Activated CD4-positive, alpha-beta T cell treated with anti-CD3 and anti-CD28 coated beads, Interleukin-2, amount 10 ng/mL, durations not matched to agents 24 days and 14 days (primary cell): ENCODE measurements around the gene PCDHGB6. TPM values are rescaled to one million over a fixed set of nuclear protein-coding genes. Genes with fewer than 3 reads are reported as not detected.
"Not testable (repeated sequence)": the region's sequence is repeated elsewhere in the genome, so short reads cannot be mapped to it uniquely, and the experiment has no call there.

Experiments
- DNase-seq: peaks from one replicate; pipeline ENCODE4 v3.0.0; 2022
- H3K27ac Mint-ChIP-seq: one replicate; pipeline ENCODE4 v1.8.0; 2022; ENCODE audit warnings: mild to moderate bottlenecking, mixed read lengths
- H3K27me3 Mint-ChIP-seq: one replicate; pipeline ENCODE4 v1.8.0; 2022; ENCODE audit warnings: mixed read lengths
- H3K36me3 Mint-ChIP-seq: one replicate; pipeline ENCODE4 v1.8.0; 2022; ENCODE audit warnings: low read depth, mild to moderate bottlenecking, mixed read lengths
- H3K4me1 Mint-ChIP-seq: one replicate; pipeline ENCODE4 v1.8.0; 2021; ENCODE audit warnings: mixed read lengths
- H3K4me3 Mint-ChIP-seq: one replicate; pipeline ENCODE4 v1.8.0; 2022; ENCODE audit warnings: mild to moderate bottlenecking, moderate library complexity, mixed read lengths
- H3K9me3 Mint-ChIP-seq: one replicate; pipeline ENCODE4 v1.8.0; 2021; ENCODE audit warnings: mixed read lengths
- intact Hi-C: fragments of 100-400 bp; cut with micrococcal nuclease; formaldehyde crosslinking; loops from one replicate; pipeline ENCODE4 v1.15.1; 2023
- total RNA-seq: library from RNA; stranded (reverse); gene quantifications from 2 replicates; pipeline ENCODE4 v1.2.3, GENCODE V29; 2022

The PCDHGB6 gene
- total RNA-seq, 1 donor from 2014 or later: 0.14 TPM

- H3K27ac Mint-ChIP-seq, H3K36me3 Mint-ChIP-seq, intact Hi-C loops, H3K4me3 Mint-ChIP-seq, H3K4me1 Mint-ChIP-seq, DNase-seq: not testable (repeated sequence)
- Mint-ChIP-seq H3K27me3 (peaks cover 11% of the 10 kb centered on the region), H3K9me3 (peaks cover 22% of the 10 kb centered on the region)
Measured at GRCh38 chr5:141375444-141376155, 32.2 kb upstream of the PCDHGB6 start.

- no peaks in the 10 kb centered on the region for H3K36me3 Mint-ChIP-seq
- peaks cover 8% of the 10 kb centered on the region for H3K27me3 Mint-ChIP-seq
- DNase-seq: peak; percentile 55
- intact Hi-C loops: no loop called here
- H3K4me3 Mint-ChIP-seq: peak within 1 kb of the TSS; percentile 82
- H3K9me3 Mint-ChIP-seq: peaks cover 4% of the 10 kb centered on the region
- no peaks in the 10 kb centered on the region for H3K4me1 Mint-ChIP-seq
- H3K27ac Mint-ChIP-seq: peak within 1 kb of the TSS; percentile 20
Measured at GRCh38 chr5:141382469-141383294, 25.1 kb upstream of the PCDHGB6 start, which contains the start of gene PCDHGA7. TSS of gene PCDHGA7 (plus strand) at chr5:141382742. CDS start at chr5:141382900, 158 bp downstream.

- DNase-seq: no peak
- H3K27ac Mint-ChIP-seq: no peak overlapping the region
- peaks cover 8% of the 10 kb centered on the region for H3K27me3 Mint-ChIP-seq
- intact Hi-C loops: no loop called here
- H3K36me3 Mint-ChIP-seq: no peaks in the 10 kb centered on the region
- peaks cover 6% of the 10 kb centered on the region for H3K9me3 Mint-ChIP-seq
- peak overlapping the region; percentile 82 for H3K4me3 Mint-ChIP-seq
- no peaks in the 10 kb centered on the region for H3K4me1 Mint-ChIP-seq
Measured at GRCh38 chr5:141383345-141383744, 24.5 kb upstream of the PCDHGB6 start.

- no peaks in the 10 kb centered on the region for H3K36me3 Mint-ChIP-seq
- H3K4me3 Mint-ChIP-seq: no peak overlapping the region
- intact Hi-C loops: no loop called here
- H3K9me3 Mint-ChIP-seq: peaks cover 14% of the 10 kb centered on the region
- DNase-seq: no peak
- H3K27me3 Mint-ChIP-seq: peaks cover 13% of the 10 kb centered on the region
- H3K27ac Mint-ChIP-seq: no peak overlapping the region
- H3K4me1 Mint-ChIP-seq: no peaks in the 10 kb centered on the region
Measured at GRCh38 chr5:141384471-141385267, 23.2 kb upstream of the PCDHGB6 start.

GRCh38 chr5:141387557-141388311 is 20.1 kb upstream of the PCDHGB6 start, which contains the start of gene PCDHGB4:
TSS of gene PCDHGB4 (plus strand) at chr5:141387698. CDS start at chr5:141387885, 187 bp downstream.
- H3K4me1 Mint-ChIP-seq, intact Hi-C loops, H3K27ac Mint-ChIP-seq, H3K36me3 Mint-ChIP-seq: not testable (repeated sequence)
- DNase-seq: peak; percentile 74
- Mint-ChIP-seq H3K9me3 (peaks cover 25% of the 10 kb centered on the region), H3K27me3 (peaks cover 17% of the 10 kb centered on the region), H3K4me3 (peak within 1 kb of the TSS; percentile 56)

- peaks cover 16% of the 10 kb centered on the region for H3K27me3 Mint-ChIP-seq
- H3K9me3 Mint-ChIP-seq: peaks cover 30% of the 10 kb centered on the region
- peak overlapping the region; percentile 8 for H3K4me3 Mint-ChIP-seq
- no peaks in the 10 kb centered on the region for H3K4me1 Mint-ChIP-seq
- peaks cover 3% of the 10 kb centered on the region for H3K36me3 Mint-ChIP-seq
- intact Hi-C loops: no loop called here
- no peak for DNase-seq
- H3K27ac Mint-ChIP-seq: no peak overlapping the region
Measured at GRCh38 chr5:141388661-141389060, 19.2 kb upstream of the PCDHGB6 start.

GRCh38 chr5:141389153-141390042 is 18.4 kb upstream of the PCDHGB6 start:
- Mint-ChIP-seq H3K4me3 (no peak overlapping the region), H3K27me3 (peaks cover 19% of the 10 kb centered on the region), H3K4me1 (no peaks in the 10 kb centered on the region), H3K9me3 (peaks cover 35% of the 10 kb centered on the region), H3K27ac (no peak overlapping the region), H3K36me3 (peaks cover 3% of the 10 kb centered on the region)
- DNase-seq: no peak
- intact Hi-C loops: no loop called here

GRCh38 chr5:141392429-141393198 is 15.2 kb upstream of the PCDHGB6 start, which contains the start of gene PCDHGA8:
TSS of gene PCDHGA8 (plus strand) at chr5:141392633. CDS start at chr5:141392814, 181 bp downstream.
- H3K36me3 Mint-ChIP-seq: peaks cover 3% of the 10 kb centered on the region
- peak; percentile 50 for DNase-seq
- H3K27ac Mint-ChIP-seq: no peak within 1 kb of the TSS
- no peak within 1 kb of the TSS for H3K4me3 Mint-ChIP-seq
- H3K4me1 Mint-ChIP-seq: no peaks in the 10 kb centered on the region
- peaks cover 22% of the 10 kb centered on the region for H3K27me3 Mint-ChIP-seq
- H3K9me3 Mint-ChIP-seq: peaks cover 38% of the 10 kb centered on the region
- intact Hi-C loops: no loop called here

- intact Hi-C loops: no loop called here
- Mint-ChIP-seq H3K27me3 (peaks cover 22% of the 10 kb centered on the region), H3K36me3 (peaks cover 3% of the 10 kb centered on the region)
Measured at GRCh38 chr5:141393267-141393666, 14.6 kb upstream of the PCDHGB6 start.

GRCh38 chr5:141394401-141395187 is 13.2 kb upstream of the PCDHGB6 start:
- Mint-ChIP-seq H3K9me3 (peaks cover 35% of the 10 kb centered on the region), H3K27me3 (peaks cover 23% of the 10 kb centered on the region)
- H3K36me3 Mint-ChIP-seq, H3K27ac Mint-ChIP-seq, H3K4me3 Mint-ChIP-seq, DNase-seq, intact Hi-C loops, H3K4me1 Mint-ChIP-seq: not testable (repeated sequence)

More at GRCh38 chr5:141393267-141393666, 14.6 kb upstream of the PCDHGB6 start:
- Mint-ChIP-seq H3K4me1 (no peaks in the 10 kb centered on the region), H3K9me3 (peaks cover 37% of the 10 kb centered on the region), H3K4me3 (no peak overlapping the region), H3K27ac (no peak overlapping the region)
- no peak for DNase-seq
